ENCODE measurements around the gene TMEM232.

DNA sequence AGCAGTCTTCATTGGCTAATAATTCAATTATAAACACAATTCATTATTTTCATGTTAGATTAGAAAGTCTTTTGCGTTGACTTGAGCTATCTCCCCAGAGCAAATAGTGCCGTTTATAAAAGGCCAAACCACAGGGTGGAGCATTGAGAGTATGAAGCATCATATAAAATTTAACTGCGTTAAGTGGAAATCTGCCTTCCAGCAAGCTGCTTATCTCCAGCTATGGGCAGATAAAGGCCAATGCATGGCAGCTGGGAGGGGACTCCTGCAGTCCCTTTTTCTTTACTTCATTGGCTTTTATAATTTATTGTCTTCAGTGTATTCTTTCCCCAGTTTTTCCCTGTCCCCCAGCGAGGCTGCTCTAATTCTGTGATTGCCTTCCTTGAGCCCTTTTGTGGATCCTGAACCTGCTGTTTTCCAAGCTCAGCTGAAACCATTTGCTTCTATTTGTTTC lies 113.7 kb downstream of the TMEM232 start:
- TF ChIP-seq CTCF (IDR thresholded peaks at IDR 0.05) (no peak), JUN (CRISPR knock-in tag; IDR thresholded peaks at IDR 0.05) (no peak), FOXK1 (CRISPR knock-in tag; IDR thresholded peaks at IDR 0.05) (no peak), ATF2 (CRISPR knock-in tag; IDR thresholded peaks at IDR 0.05; ENCODE audit: borderline replicate concordance, low read depth) (no peak), SP1 (CRISPR knock-in tag; conservative IDR thresholded peaks at IDR 0.05) (no peak), CREB1 (CRISPR knock-in tag; IDR thresholded peaks at IDR 0.05) (no peak), E2F4 (CRISPR knock-in tag; IDR thresholded peaks at IDR 0.05; ENCODE audit: borderline replicate concordance, low read depth) (no peak), ATF3 (CRISPR knock-in tag; conservative IDR thresholded peaks at IDR 0.05) (no peak), CBFB (CRISPR knock-in tag; IDR thresholded peaks at IDR 0.05; ENCODE audit: low read depth) (no peak), HMGXB4 (CRISPR knock-in tag; IDR thresholded peaks at IDR 0.05) (no peak)
- TF ChIP-seq, protein P1, sequence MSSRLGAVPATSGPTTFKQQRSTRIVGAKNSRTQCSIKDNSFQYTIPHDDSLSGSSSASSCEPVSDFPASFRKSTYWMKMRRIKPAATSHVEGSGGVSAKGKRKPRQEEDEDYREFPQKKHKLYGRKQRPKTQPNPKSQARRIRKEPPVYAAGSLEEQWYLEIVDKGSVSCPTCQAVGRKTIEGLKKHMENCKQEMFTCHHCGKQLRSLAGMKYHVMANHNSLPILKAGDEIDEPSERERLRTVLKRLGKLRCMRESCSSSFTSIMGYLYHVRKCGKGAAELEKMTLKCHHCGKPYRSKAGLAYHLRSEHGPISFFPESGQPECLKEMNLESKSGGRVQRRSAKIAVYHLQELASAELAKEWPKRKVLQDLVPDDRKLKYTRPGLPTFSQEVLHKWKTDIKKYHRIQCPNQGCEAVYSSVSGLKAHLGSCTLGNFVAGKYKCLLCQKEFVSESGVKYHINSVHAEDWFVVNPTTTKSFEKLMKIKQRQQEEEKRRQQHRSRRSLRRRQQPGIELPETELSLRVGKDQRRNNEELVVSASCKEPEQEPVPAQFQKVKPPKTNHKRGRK (CRISPR knock-in tag; IDR thresholded peaks at IDR 0.05; ENCODE audit: borderline replicate concordance): no peak
- TF ChIP-seq, protein P2, sequence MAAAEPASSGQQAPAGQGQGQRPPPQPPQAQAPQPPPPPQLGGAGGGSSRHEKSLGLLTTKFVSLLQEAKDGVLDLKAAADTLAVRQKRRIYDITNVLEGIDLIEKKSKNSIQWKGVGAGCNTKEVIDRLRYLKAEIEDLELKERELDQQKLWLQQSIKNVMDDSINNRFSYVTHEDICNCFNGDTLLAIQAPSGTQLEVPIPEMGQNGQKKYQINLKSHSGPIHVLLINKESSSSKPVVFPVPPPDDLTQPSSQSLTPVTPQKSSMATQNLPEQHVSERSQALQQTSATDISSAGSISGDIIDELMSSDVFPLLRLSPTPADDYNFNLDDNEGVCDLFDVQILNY (CRISPR knock-in tag; IDR thresholded peaks at IDR 0.05): no peak

Data from WTC11 (cell line).